Measurements from ENCODE around the gene AEN. TPM values are rescaled to one million over a fixed set of nuclear protein-coding genes. Genes with fewer than 3 reads are reported as not detected.

AEN gene
- total and polyA plus RNA-seq, 2 of the 8 experiments (the other 6 are each of a cell fraction or from before 2014, with no cell fraction given): 112 to 122 TPM

GRCh38 chr15:88680241-88681001 lies 59.3 kb downstream of the AEN start:
- Histone ChIP-seq H2BK20ac (ENCODE audit: low read length) (no peak overlapping the region), H3K27me3 (replicated peaks in 1 of 4; ENCODE audit: control insufficient read depth in 3 of 4, extremely low read depth in 1 of 4, insufficient read depth in 3 of 4, low read length in 3 of 4) (no peaks in the 10 kb centered on the region), H3K79me1 (ENCODE audit: low read depth, low read length) (no peaks in the 10 kb centered on the region), H3K23ac (ENCODE audit: insufficient read length) (no peak overlapping the region), H4K20me1 (replicated peaks in 1 of 2; ENCODE audit: control insufficient read depth in 1 of 2, insufficient read depth in 2 of 2, low read length in 2 of 2) (no peaks in the 10 kb centered on the region), H3K9me3 (ENCODE audit: insufficient read depth in 2 of 2, low read depth in 1 of 2, low read length in 1 of 2) (no peaks in the 10 kb centered on the region), H2BK12ac (ENCODE audit: low read depth, low read length) (no peak overlapping the region), H4K8ac (ENCODE audit: extremely low read depth, insufficient read depth, low read length) (no peak overlapping the region), H3K79me2 (ENCODE audit: control insufficient read depth in 1 of 2, insufficient read depth in 2 of 2, low read length in 2 of 2) (no peaks in the 10 kb centered on the region), H3K18ac (ENCODE audit: extremely low read depth, low read length) (no peak overlapping the region), H3K4me2 (ENCODE audit: insufficient read depth in 1 of 2, low read depth in 2 of 2, low read length in 2 of 2) (no peak overlapping the region), H3K4me3 (ENCODE audit: extremely low read depth in 1 of 4, insufficient read depth in 2 of 4, low read depth in 3 of 4, low read length in 4 of 4) (no peak overlapping the region), H2BK120ac (replicated peaks; ENCODE audit: low read depth, low read length) (no peak overlapping the region), H4K91ac (replicated peaks; ENCODE audit: insufficient read length, low read length) (no peak overlapping the region), H3K56ac (replicated peaks; ENCODE audit: insufficient read length, low read depth, low read length) (no peak overlapping the region), H3K27ac (ENCODE audit: low read depth, low read length) (no peak overlapping the region), H3K4me1 (replicated peaks in 1 of 4; ENCODE audit: control insufficient read depth in 3 of 4, insufficient read depth in 4 of 4, low read length in 3 of 4) (no peaks in the 10 kb centered on the region), H4K5ac (ENCODE audit: insufficient read length, low read depth, low read length) (no peak overlapping the region), H2AFZ (ENCODE audit: low read length) (no peak overlapping the region; the same call in 1 of the 2 replicates), H3K14ac (ENCODE audit: insufficient read length) (no peak overlapping the region), H3K36me3 (ENCODE audit: control insufficient read depth in 2 of 4, insufficient read depth in 4 of 4, low read length in 3 of 4) (no peaks in the 10 kb centered on the region), H3K4ac (replicated peaks; ENCODE audit: insufficient read length, low read depth, low read length) (no peak overlapping the region), H3K23me2 (ENCODE audit: low read depth, low read length) (0 out of 2 replicates have a peak, but pooled peaks cover 1% of the 10 kb centered on the region), H2BK5ac (ENCODE audit: low read depth, low read length) (no peak overlapping the region), H2AK5ac (ENCODE audit: low read depth, low read length) (no peak overlapping the region), H3K9ac (replicated peaks in 1 of 4; ENCODE audit: extremely low read depth in 1 of 4, low read depth in 3 of 4, low read length in 3 of 4) (no peak overlapping the region), H2BK15ac (ENCODE audit: low read length) (no peak overlapping the region)
- no peak for FAIRE-seq
- 81% methylated on average over 13 of the region's 13 CpGs; no CpG with 5 or more reads in 1 of the 2 experiments for WGBS, 2 experiments (ENCODE audit: extremely low coverage in 1 of 2, insufficient coverage in 1 of 2, insufficient read length in 1 of 2, insufficient replicate concordance in 2 of 2, low coverage in 1 of 2, low lambda C conversion rate in 2 of 2, missing lambda C conversion rate in 1 of 2)
- peak in 1 of 2 experiments; percentile 41 for DNase-seq (ENCODE audit: low read depth in 1 of 2, low spot score in 2 of 2)
- ChIA-PET POLR2A (ENCODE audit: partially characterized antibody) (no interaction called here), CTCF (ENCODE audit: partially characterized antibody) (interaction anchor here (0.9 to 2.3 kb wide), 10 partner anchors 10 to 154 kb away, joined by 3 to 17 read pairs (median 4); no protein-coding TSS in a partner anchor)
- TF ChIP-seq KDM4A (IDR thresholded peaks at IDR 0.05; ENCODE audit: low read depth, low read length, severe bottlenecking) (no peak), SIX5 (IDR thresholded peaks at IDR 0.05; ENCODE audit: low read depth, low read length) (no peak)
